Measurements from ENCODE around the gene TEX30.
"Not testable (repeated sequence)": the region's sequence is repeated elsewhere in the genome, so short reads cannot be mapped to it uniquely, and the experiment has no call there.

Gene TEX30

DNA sequence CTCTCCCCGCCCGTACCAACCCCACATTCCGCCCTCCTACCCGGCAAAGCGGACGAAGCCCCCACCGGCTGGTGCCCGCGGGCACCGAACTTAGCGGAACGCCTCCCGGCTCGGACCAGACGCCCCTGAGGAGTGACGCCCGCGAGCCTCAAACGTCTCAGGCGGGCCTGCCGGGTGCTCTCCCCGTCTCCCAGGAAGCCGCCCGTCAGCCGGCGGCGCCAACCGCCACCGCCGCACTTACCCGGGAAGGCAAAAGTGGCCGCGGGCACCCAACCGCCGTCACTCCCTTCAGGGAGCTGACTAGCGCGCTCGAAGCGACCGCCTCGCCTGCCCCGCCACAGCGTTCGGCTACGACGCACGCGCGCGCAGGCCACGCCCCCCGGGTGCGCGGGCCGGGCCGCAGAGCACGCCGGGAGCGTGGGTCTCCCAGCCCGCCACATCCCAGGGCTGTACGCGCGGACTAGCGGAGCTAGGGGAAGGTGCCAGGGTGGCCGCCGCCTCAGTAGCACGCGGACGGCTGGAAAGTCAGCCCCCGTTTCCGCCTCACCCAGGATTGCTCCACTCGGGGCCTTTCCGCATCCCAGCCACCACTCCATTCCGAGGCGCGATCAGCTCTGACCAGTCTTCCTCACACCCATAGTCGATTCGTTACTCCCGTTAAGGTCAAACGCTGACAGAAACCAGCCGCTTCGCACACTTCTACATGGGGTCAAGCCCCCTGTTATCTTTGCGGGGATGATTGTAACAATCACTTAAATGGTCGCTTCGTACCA lies at the start of gene TEX30:
TSS of gene TEX30 (minus strand) at position 346 of the 773 bp plus-strand sequence. CDS start 3,760 bp downstream, outside the sequence.
- DNase-seq = peak; percentile 7 to 88 (median 74)

GRCh38 chr13:102817907-102818306 lies 44.3 kb upstream of the TEX30 start:
- DNase-seq = no peak

- no peak for DNase-seq
Measured at GRCh38 chr13:102817241-102817640, 43.7 kb upstream of the TEX30 start.

- DNase-seq = no peak
Measured at GRCh38 chr13:102816708-102817107, 43.1 kb upstream of the TEX30 start.

- no peak for DNase-seq
Measured at GRCh38 chr13:102815788-102816187, 42.2 kb upstream of the TEX30 start.

DNA sequence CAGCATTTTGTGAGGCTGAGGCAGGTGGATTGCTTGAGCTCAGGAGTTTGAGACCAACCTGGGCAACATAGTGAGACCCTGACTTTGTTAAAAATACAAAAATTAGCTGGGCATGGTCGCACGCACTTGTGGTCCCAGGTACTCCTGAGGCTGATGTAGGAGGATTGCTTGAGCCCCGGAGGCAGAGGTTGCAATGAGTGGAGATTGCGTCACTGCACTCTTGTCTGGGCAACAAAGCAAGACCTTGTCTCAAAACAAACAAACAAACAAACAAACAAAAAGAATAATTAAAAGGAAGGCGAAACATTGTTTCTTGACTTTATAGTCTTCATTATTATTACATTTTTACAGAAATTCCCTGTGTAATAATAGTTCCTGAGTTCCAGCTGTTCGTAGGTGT lies 41.2 kb upstream of the TEX30 start:
- no peak for DNase-seq

DNA sequence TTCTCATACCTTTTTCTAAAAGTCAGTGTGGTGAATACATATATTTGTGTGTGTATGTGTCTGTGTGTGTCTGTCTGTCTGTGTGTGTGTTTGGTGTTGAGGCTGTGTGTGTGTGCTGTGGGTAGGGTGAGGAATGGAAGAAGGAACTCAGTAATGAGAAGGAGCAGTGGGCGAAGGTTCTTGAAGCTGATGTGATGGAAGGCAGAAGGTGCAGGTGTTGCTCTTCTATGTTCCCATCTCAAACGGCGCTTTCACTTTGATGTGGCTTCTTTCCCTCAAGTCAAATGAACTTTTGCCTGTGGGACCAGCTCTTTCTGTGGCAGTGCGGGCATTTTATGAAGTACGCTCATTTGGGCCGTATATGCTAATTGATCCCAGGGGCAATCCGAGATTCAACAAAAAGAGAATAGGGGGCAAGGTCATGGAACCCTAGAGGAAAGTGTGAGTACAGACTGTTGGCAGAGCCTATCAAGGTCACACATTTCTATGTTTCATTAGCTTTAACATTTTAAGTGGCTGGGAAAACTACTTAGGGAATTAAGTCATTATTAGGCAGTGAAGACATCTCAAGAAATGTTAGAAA lies 40.5 kb upstream of the TEX30 start:
- DNase-seq = no peak

DNA sequence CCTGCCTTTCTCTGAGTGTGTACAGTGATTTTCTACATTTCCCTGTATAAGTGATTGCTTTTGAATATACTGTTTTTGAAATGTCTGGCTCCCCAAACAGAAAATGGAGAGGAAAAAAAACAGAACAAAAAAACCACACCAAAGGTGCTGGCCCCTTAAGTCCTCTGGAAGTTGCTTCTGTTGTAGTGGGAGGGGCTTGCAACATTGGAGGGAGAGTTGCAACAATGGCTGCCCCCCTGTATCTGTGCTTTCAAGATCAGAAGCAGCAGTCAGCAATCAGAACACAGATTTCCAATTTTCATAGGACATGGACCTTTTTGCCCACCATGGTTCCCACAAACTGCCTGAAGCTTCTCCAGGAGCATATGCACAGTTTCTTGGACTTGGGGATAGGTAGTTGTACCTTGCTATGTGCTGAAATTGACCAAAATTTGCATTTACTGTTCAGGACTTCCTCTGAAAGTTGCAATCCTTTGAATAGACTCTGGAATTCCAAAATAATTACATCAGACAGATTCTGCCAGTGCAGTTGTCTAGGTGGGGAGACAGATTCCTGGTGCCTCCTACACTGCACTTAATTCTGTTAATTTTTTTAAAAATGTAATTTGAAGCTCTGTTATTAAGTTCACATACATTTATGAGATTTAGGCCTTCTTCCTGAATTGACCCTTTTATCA lies 39.2 kb upstream of the TEX30 start:
- no peak for DNase-seq

- DNase-seq = no peak
Measured at GRCh38 chr13:102807699-102808098, 34.1 kb upstream of the TEX30 start.

DNA sequence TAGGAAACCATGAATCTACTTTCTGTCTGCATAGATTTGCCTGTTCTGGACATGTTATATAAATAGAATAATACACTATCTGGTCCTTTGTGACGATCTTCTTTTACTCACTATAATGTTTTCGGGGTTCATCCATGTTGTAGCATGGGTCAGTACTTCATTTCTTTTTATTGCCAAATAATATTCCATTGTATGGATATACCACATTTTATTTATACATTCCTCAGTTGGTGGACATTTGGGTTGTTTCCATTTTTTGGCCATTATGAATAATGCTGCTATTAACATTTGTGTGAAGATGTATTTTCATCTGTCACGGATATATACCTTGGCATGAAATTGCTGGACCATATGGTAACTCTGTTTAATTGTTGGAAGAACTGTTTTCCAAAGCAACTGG lies 32.1 kb upstream of the TEX30 start:
- DNase-seq = no peak

- peak in 53 of 56 donors; percentile 9 to 90 (median 63) for DNase-seq
Measured at GRCh38 chr13:102800145-102801041, 26.8 kb upstream of the TEX30 start.

DNA sequence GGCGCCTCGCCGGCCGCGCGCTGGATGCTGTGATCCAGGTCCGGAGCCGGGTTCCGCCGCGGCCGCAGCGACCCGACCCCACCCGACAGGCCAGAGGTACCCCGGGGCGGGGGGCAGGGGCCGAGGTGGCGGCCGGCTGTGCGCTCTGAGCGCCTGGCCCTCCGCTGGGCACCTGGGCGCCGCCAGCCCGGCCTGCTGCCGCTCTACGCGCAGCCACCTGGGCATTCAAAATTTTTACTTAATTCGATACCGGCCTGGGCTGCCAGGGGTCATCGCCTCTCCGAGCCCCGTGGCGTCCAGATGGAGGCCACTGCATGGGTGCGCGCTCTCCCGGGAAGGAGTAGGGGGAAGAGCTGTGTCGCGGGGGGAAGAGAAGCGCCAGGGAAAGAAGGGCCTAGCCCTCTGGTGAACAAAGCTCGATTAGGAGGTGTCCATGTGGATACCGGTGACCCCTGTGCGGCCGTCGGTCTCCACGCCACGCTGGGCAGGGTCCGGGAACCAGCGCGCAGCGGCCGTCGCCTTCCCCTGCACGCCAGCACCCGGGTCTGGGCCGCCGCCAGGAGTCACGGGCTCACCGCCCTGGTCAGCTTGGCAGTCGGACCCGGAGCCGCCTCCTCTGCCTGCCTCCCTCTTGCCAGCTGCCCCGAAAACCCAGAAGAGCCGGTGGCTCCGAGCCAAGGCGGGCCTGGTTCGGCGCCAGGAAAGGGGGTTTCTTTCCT lies 26.0 kb upstream of the TEX30 start:
- DNase-seq = peak in 42 of 56 donors; percentile 18 to 78 (median 58)

DNA sequence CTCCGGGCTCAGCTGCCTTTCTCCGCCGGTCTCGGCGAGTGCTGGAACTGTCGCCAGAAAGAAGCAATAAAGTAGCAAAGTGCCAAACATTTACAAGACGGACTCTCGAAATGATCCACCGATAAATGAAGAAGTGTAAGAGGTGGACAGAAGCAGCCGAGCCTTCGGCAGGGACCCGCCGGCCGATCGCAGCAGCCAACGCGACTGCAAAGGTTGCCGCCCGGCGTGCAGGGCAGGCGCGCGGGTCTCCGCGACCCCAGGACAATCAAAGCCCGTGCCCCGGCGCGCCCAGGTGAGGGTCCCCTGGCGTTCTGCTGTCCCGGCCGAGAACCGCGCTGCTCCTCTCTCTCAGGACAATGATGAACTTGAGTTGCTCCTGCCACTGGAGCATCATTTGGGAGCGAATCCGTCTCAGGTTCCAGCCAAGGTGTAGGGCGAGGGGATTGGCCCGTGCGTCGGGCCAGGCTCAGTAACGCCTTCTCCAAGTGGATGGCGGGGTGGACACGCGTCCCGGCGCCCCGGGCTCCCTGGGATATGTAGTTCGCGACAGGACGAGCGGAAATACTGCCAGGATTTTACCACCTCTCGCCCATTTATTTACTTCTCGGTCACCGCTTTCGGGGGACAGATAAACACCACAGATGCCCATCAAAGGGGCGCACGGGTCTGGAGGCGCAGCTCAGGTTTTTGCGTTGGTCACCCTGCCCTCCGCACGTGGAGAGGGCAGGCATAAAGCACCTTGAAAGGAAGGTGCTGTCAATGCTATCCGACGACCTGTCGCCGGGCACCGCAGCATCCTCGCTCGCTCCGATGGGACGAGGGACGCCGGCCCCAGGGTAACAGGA lies 25.2 kb upstream of the TEX30 start, which contains the start of the genes BIVM and POGLUT2:
TSS of gene BIVM (plus strand) at position 539 of the 845 bp plus-strand sequence. CDS start 8,149 bp downstream, outside the sequence.
TSS of gene POGLUT2 (minus strand) at position 396 of the 845 bp plus-strand sequence. CDS start at position 90, 306 bp downstream.
- DNase-seq = peak; percentile 12 to 95 (median 82)

- DNase-seq = no peak
Measured at GRCh38 chr13:102793611-102794355, 20.2 kb upstream of the TEX30 start.

- DNase-seq = no peak
Measured at GRCh38 chr13:102792396-102792795, 18.8 kb upstream of the TEX30 start.

- DNase-seq = no peak
Measured at GRCh38 chr13:102788683-102789082, 15.1 kb upstream of the TEX30 start.

GRCh38 chr13:102784483-102784882 lies 10.9 kb upstream of the TEX30 start:
- no peak for DNase-seq

GRCh38 chr13:102781591-102781990 lies 8.0 kb upstream of the TEX30 start:
- no peak for DNase-seq

DNA sequence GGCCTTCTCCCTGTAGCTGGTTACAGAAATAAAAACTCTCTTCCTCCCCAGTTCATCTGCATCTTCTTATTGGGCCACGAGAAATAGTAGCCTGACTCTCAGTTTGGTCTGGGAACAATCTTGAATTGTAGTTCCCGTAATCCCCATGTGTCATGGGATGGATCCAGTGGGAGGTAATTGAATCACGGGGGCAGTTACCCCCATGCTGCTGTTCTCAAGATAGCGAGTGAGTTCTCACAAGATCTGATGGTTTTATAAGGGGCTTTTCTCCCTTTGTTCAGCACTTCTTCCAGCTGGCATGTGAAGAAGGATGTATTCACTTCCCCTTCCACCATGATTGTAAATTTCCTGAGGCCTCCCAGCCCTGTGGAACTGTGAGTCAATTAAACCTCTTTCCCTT lies 7.1 kb upstream of the TEX30 start:
- not testable (repeated sequence) for DNase-seq
